ENCODE data around the gene GNPAT.

The GNPAT gene

GRCh38 chr1:231284441-231284840 is 43.4 kb downstream of the GNPAT start:
- H3K27me3 ChIP-seq: no peaks in the 10 kb centered on the region
- H3K27ac ChIP-seq: no peak overlapping the region
- no peak overlapping the region for H3K4me3 ChIP-seq (ENCODE audit: low read depth in 1 of 2, low read length in 1 of 2)
- no peaks in the 10 kb centered on the region for H3K9me3 ChIP-seq
- no peaks in the 10 kb centered on the region for H3K4me1 ChIP-seq (ENCODE audit: control insufficient read depth in 1 of 2, insufficient read depth in 1 of 2, low read depth in 1 of 2, low read length in 1 of 2)
- H3K36me3 ChIP-seq: no peaks in the 10 kb centered on the region
- no peak for TF ChIP-seq CTCF (IDR thresholded peaks at IDR 0.05)

- no peaks in the 10 kb centered on the region for H3K36me3 ChIP-seq
- no peaks in the 10 kb centered on the region for H3K4me1 ChIP-seq (ENCODE audit: control insufficient read depth in 1 of 2, insufficient read depth in 1 of 2, low read depth in 1 of 2, low read length in 1 of 2)
- no peak overlapping the region for H3K4me3 ChIP-seq (ENCODE audit: low read depth in 1 of 2, low read length in 1 of 2)
- TF ChIP-seq CTCF (IDR thresholded peaks at IDR 0.05): no peak
- no peaks in the 10 kb centered on the region for H3K9me3 ChIP-seq
- no peaks in the 10 kb centered on the region for H3K27me3 ChIP-seq
- no peak overlapping the region for H3K27ac ChIP-seq
Measured at GRCh38 chr1:231286603-231287002, 45.6 kb downstream of the GNPAT start.

GRCh38 chr1:231295938-231296337 is 54.9 kb downstream of the GNPAT start:
- H3K9me3 ChIP-seq: no peaks in the 10 kb centered on the region
- no peaks in the 10 kb centered on the region for H3K27me3 ChIP-seq
- H3K4me3 ChIP-seq (ENCODE audit: low read depth in 1 of 2, low read length in 1 of 2): no peak overlapping the region
- H3K36me3 ChIP-seq: no peaks in the 10 kb centered on the region
- TF ChIP-seq CTCF (IDR thresholded peaks at IDR 0.05): no peak
- H3K27ac ChIP-seq: no peak overlapping the region
- H3K4me1 ChIP-seq (ENCODE audit: control insufficient read depth in 1 of 2, insufficient read depth in 1 of 2, low read depth in 1 of 2, low read length in 1 of 2): no peaks in the 10 kb centered on the region

GRCh38 chr1:231301990-231302389 is 61.0 kb downstream of the GNPAT start:
- no peaks in the 10 kb centered on the region for H3K36me3 ChIP-seq
- H3K27me3 ChIP-seq: no peaks in the 10 kb centered on the region
- no peak for TF ChIP-seq CTCF (IDR thresholded peaks at IDR 0.05)
- H3K4me3 ChIP-seq (ENCODE audit: low read depth in 1 of 2, low read length in 1 of 2): no peak overlapping the region
- no peaks in the 10 kb centered on the region for H3K9me3 ChIP-seq
- H3K4me1 ChIP-seq (ENCODE audit: control insufficient read depth in 1 of 2, insufficient read depth in 1 of 2, low read depth in 1 of 2, low read length in 1 of 2): no peaks in the 10 kb centered on the region
- H3K27ac ChIP-seq: no peak overlapping the region

GRCh38 chr1:231310391-231310934 is 69.5 kb downstream of the GNPAT start:
- no peaks in the 10 kb centered on the region for H3K36me3 ChIP-seq
- H3K4me1 ChIP-seq (ENCODE audit: control insufficient read depth in 1 of 2, insufficient read depth in 1 of 2, low read depth in 1 of 2, low read length in 1 of 2): no peaks in the 10 kb centered on the region
- H3K4me3 ChIP-seq (ENCODE audit: low read depth in 1 of 2, low read length in 1 of 2): no peak overlapping the region
- TF ChIP-seq CTCF (IDR thresholded peaks at IDR 0.05): no peak
- H3K27me3 ChIP-seq: no peaks in the 10 kb centered on the region
- H3K9me3 ChIP-seq: no peaks in the 10 kb centered on the region
- H3K27ac ChIP-seq: no peak overlapping the region

All from neutrophil (primary cell).